Glomerular visceral epithelial cell (primary cell): Measurements from ENCODE around the gene RAB18.
"Not testable (repeated sequence)": the region's sequence is repeated elsewhere in the genome, so short reads cannot be mapped to it uniquely, and the experiment has no call there.

Experiments used
- DNase-seq: peaks from one replicate; pipeline ENCODE4 v3.0.0-alpha.2; 2016; ENCODE audit errors: extremely low spot score

The RAB18 gene

DNA sequence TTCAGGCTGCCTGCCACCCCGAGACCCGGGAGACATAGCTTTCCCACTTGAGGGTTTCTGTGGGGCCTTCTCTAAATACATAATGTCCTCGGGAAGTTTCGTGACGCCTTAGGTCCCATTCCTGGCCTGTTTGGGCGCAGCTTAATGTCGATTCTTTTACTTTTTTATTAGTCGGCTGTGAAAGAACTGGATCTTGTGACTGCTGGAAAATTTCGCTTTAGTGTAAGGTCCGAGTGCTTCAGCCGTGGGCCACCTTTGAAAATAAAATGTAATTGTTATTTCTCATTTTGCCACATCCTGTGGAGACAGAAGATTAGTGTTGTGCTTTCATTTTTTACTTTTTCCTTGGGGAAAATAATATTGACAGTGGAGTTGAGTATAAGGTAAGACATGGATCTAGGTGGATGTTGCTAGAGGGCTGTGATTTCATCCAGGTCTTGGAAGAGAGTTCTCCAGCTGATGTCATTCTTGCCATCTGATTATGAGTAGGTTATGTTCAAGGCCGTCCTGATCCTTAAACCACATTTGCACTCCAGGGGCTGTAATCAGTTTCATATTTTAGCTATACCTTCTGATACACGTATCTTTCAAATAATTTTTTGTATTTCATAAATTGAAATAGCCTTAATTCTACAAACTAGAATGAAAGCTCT is 830 bp downstream of the RAB18 start:
- DNase-seq, result peak; percentile 34

DNA sequence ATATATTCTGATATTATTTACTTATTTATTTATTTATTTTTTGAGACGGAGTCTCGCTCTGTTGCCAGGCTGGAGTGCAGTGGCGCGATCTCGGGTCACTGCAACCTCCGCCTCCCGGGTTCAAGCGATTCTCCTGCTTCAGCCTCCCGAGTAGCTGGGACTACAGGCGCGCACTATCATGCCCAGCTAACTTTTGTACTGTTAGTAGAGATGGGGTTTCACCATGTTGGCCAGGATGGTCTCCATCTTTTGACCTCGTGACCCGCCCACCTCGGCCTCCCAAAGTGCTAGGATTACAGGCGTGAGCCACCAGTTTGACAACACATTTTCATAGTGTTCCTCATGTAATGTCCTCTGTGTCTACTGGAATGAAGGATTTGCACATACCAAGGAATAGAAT is 1.4 kb downstream of the RAB18 start:
- DNase-seq, result not testable (repeated sequence)

DNA sequence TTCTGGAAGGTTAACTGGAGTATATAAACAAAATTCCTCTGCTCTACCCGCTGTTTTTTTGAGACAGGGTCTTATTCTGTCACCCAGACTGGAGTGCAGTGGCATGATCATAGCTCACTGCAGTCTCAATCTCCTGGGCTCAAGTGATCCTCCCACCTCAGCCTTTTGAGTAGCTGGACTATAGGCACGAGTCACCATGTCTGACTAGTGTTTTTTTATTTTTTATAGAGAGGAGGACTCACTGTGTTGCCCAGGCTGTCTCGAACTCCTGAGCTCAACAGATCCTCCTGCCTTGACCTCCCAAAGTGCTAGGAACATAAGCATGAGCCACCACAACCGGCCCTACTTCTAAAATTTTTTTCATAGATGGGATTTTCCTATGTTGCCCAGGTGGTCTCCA is 2.2 kb downstream of the RAB18 start:
- no peak for DNase-seq

DNA sequence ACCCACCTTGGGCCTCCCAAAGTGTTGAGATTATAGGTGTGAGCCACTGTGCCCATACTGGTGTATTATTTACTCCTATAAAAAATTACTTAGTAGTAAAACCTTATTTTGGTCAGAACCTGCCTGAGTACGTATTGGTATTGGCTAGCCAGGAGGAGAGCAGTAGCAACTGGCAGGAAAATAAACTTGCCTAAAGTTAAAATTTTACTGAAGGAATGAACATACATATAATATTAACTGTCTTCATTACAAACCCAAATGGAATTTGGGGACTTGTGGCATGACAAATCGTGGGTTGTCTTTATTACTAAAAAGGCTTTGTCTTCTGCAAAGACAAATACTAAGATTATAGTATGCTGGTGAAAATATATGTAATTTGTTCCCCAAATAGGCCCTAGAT is 8.4 kb downstream of the RAB18 start:
- DNase-seq, result peak; percentile 43

DNA sequence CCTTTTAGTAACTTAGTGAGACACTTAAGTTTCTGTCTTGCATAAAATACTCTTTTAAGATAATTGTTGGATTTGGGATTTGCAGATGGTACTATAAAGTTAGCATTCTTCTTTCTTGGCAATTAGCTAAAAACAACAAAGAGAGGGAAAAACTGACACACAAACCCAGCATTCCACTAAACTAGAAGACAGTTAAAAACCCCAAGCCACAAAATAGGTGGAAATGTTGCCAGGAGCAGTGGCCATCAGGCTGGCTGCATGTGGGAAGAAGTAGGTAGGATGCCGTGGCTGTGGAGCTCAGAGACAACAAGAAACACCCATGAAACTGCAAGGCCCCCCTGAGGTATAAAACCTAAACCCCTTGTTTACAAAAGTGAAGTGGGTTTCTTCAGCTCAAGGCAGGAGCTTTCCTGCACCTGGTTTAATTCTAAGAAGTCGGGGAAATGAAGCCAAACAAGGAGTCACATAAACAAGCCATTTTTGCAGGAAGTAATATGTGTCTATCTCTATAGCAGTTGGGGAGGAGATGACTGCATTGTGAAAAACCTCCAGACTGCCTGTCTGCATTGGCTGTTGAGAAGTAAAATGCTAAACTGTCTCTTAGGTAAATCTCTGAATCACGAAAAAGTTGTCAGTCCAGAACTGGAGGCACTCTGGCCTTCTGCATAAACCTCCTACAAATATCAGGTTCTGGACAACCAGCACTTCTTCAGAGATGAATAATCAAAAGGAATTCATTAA is 9.5 kb downstream of the RAB18 start:
- peak; percentile 67 for DNase-seq

DNA sequence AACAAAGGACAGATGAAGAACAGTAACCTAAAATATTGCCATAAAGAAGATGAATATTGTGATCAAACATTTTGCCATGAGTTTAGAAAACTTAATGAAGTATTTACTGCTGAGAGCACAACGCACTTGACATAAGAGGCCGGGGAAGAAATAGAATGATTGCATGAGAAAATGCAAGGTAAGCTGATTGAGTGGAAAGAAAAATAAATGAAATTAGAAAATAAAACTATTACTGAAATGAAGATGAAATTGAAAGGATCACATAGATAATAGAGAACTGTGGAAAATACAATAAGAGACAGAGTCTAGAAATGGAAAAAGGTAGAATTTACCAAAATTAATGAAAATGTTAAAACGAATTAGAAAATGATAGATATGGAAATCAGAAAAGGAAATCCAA is 10.1 kb downstream of the RAB18 start:
- no peak for DNase-seq

DNA sequence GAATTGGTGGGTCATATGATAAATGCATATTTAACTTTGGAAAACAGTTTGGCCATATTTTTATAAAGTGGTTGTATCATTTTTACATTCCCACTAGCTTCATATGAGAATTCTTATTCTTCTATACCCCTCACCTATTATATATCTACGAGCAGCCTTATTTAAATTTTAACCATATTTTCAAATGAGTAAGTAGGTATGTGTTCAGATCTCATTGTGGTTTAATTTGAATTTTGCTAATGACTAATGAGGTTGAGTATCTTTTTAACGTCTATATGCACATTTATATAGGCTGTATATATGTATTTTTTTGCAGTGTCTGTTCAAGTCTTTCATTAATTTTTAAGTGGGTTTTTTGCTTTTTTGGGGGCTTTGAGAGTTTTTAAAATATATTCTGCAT is 14.2 kb downstream of the RAB18 start:
- no peak for DNase-seq

DNA sequence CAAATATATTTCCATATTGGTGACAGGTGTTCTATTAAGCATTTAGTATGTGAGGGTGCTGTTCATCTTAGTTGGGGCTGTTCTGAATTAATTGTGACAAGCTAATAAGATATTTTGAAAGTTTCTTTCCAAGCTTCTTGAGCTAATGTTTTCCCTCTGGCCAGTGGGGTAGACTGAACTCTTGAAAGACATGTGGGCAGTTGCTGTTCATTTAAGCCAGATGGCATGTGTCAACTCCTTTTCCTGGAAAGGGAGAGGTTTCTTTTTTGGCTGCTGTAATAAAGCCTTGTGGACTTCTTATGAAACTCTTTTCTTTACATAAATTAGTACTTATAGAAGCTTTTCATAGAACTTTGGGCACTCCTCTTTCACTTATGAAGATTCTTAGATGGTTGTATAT is 21.7 kb downstream of the RAB18 start:
- peak; percentile 11 for DNase-seq

DNA sequence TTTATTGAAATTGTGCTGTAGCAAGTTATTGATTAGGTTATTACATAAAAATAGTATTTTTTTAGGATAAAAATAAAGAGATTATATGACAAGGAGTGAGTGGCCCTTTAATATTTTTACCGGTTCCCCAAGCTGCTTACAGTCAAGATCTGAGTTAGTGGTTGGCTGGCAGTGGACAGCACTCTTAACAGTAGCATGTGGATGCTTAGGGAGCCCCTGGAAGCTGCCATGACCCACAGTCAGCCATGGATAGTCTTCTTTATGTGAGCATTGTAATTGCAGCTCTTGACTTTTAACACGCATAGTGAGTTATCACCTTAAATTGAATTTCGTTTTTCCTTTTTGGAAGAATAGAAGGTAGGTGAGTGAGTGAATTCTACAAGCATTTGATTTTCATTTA is 22.1 kb downstream of the RAB18 start:
- DNase-seq, result no peak

DNA sequence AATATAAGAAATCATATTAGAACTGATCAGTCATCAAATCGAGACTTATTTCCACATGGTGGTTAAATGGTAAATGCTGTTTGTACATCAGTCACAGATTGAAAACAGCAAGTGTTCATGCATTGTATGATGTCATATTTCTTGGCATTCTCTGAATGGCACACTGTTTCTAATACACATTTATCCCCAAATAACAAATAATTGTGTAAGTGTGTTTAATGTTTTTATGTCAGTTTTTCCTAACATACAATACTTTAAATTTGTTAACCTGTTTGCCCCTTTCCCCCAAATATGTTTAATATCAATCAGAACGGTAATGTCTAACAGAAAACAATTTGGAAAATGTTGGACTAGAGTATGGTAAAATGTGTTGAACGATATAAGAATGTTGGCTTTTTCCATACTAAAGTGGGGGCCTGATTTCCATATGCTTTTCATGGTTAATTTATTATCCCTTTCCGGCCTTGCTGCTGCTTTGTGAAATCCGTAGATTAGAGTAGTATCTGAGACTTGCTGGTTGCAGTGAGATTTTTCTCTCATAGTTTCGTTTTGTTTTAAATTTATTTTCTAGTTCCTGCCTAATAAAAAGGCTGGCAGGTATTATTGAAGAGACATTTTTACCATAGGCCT is 23.7 kb downstream of the RAB18 start:
- DNase-seq, result no peak

DNA sequence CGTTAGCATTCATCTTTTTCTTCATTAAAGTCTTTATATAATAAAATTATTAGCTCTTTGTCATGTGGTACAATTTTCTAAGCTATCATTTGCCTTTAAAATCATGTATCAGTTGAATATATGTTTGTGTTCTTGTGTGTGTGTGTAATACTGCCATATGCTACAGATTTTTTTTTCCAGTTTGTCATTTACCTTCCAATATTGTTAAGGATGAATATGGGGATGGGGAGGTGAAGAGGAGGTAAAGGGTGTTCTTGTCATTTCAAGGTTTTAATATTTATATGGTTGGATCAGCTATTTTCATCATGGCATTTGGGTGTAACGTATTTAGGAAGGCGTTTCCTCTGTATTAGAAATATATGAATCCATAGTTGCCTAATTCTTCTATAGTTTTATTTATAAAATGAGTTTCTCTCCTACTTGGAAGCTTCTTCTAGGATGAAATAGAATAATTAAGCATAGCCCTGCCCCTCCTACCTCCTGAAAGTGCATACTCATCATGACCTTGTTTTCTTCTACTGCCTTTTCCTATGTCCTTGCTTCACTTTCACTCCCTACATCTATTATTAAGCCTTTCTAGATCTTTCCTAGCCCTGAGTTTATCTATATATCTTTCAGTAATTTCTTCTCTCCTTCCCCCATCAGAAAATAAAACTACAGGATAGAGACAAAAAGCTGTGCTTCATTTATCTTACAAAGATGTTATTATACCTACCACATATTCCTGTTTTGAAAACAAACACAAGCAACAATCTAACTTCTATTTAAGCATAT is 25.1 kb downstream of the RAB18 start:
- DNase-seq, result no peak

DNA sequence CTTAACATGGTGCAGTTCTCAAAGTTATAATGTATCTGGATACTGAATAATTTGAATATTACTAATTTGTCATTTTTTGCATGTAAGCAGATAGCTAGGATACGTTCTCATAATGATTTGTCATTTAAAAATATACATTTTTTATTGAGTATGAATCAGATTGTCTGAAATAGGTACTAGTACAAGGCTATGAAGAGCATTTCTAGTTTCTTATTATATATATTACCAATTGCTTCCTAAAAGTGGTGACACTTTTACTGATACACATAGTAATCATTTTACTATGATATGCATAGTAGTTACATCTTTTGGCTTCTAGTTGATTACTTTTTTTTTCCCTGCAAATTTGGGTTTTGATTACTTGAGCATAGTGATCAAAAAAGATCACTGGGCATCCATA is 26.4 kb downstream of the RAB18 start:
- no peak for DNase-seq

DNA sequence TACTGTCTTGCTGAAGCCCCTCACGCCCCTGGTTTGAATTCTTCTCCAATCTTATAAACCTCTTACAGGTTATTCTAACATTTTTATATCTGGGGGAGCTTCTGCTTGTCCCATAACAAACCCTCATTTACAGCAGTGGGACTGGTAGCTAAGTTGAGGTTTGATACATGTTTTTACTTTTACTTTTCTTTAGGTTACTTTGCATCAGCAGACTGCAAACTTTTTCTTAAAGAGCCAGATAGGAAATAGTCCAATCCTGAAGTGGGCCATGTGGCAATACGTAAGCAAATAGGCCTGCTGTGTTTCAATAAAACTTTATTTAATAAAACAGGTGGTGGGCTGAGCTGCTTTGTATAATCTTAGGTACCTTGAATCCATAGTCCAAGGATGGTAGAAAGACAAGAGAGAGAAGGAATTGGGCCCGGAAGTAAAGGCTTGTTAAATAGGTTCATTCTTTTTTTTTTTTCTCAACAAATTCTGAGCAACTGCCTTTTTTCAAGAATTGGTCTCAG is 27.3 kb downstream of the RAB18 start:
- no peak for DNase-seq

DNA sequence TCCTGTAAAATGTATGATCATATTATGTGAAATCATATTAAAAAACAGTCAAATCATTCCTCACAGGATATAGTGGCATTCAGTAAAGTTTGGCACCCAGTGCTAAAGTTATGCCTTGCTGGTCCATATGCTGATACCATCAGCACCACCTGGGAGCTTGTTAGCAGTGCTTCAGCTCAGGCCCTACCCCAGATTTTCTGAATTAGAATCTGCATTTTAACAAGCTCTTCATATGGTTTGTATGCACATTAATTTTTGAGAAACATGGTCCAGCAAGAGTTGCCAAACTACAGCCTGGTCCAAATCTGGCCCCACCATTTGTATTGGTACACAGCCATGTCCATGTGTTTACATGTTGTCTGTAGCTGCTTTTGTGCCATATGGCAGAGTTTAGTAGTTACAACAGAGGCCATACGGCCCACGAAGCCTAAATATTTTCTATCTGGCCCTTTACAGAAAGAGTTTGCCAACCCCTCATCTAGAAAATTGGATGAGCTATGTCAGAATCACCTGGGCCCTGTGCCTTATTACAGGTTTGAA is 30.1 kb downstream of the RAB18 start:
- no peak for DNase-seq

DNA sequence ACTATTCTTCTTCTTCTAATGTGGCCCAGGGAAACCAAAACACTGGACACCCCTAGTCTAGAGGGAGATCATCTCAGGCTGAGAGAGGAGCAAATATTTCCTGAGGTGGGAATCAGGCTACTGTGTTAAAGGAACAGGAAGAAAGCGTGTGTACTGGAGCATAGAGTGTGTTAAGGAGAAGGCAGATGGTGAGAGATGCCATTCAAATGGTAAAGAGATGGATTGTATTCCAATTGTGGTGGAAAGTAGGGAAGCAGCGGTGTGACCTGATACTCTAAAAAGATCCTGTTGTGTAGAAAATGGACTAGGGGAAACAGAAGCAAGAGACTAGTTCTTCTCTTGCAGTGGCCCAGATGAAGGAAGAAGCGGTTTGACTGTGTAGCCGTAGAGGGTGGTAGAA is 31.2 kb downstream of the RAB18 start:
- no peak for DNase-seq

DNA sequence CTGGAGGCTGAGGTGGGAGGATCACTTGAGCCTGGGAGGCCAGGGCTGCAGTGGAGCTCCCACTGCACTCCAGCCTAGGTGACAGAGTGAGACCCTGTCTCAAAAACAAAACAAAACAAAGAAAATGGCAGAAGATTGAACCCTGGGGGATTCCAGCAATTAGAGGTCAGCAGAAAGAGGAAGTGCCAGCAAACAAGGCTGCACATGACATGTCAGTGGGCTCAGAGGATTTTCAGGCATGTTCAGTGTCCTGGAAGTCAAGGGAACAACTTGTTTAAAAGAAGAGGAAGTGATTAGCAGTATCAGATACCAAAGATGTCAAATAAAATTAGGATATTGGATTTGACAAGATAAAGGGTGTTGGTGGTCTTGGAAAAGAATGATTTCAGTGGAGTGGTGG is 32.3 kb downstream of the RAB18 start:
- DNase-seq, result no peak

DNA sequence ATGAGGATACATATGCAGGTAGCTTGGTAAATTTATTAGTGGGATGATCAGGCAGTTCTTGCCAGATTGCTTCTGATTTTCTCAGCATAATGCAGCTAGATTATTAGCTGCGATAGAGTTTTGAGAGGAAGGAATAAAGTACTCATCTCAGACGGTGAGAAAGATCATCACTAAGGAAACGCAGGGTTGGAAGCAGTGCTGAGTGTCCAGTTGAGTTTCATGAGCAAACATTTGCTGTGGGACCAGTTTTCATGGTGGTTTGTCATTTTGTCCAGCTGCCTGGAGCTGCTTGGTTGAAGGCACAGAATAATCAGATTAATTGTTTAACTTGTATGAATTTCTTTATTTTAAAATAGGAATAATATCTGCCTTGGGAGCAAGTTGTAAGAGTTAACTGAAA is 33.1 kb downstream of the RAB18 start:
- no peak for DNase-seq

DNA sequence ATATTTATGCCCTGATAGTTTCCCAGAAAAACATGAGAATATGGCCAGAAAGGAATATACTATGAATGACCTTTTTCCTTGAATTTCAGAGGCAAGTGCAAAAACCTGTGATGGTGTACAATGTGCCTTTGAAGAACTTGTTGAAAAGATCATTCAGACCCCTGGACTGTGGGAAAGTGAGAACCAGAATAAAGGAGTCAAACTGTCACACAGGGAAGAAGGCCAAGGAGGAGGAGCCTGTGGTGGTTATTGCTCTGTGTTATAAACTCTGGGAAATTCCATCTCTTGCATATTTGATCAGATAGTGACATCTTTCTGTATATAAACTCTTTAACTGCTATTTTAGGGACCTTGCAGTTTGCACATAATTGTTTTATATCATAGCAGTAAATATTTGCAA is 33.7 kb downstream of the RAB18 start:
- no peak for DNase-seq

DNA sequence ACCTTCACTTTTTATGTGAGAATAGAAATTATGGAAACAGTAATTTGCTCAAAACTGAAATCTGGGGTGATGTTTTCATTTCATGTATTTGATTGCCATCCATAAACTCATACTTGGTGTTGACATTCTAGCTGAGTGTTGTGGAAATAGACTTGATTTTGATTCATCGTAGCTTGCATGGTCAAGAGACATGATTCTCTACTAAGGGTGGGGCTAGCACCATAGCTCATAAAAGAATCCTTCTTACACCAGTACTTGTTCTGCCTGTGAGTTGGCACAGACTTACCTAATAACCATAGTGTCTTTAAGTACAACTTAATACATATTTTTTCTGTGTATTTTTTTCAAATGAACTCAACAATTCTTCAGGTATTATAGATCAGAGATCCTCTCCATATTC is 36.6 kb downstream of the RAB18 start:
- no peak for DNase-seq

DNA sequence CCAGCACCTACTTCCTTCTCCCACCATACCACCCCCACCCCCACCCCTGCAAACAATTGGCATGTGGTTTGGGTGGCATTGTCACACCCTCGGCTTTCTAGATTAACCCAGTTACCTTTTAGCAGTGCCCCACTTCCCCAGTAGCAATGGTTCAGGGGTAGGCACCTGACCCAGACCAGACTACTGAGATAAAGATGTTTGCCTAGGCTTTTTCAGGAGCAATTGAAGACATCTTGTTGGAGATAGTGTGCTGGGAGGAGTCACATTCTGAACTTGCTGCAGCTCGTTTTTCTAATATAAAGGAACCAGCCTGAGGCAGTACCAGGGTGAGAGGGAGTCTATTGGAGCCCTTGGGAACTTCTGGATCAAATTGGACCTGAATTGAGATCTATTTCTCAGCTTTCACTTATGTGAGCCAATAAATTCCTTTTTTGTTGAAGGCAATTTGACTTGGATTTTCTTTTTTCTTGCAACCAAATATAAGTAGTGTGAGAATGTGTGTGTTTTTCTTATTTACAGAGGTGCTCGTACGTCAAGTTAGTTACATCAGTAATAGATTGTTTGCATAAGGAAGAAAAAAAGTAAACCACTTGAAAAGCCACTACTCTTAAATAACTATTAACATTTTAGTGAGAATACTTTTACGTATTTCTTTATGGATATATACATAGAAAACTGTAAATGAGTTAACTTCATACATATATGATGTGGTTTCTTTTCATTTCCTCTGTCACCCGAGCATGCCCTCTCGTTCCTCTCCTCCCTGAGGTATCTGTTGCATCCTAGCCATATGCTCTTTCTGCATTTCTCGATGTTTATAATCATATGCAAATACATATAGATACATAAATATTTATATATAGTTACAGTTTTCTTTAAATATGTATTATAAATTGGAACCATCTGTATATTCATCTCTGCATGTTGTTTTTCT is 38.0 kb downstream of the RAB18 start:
- no peak for DNase-seq

DNA sequence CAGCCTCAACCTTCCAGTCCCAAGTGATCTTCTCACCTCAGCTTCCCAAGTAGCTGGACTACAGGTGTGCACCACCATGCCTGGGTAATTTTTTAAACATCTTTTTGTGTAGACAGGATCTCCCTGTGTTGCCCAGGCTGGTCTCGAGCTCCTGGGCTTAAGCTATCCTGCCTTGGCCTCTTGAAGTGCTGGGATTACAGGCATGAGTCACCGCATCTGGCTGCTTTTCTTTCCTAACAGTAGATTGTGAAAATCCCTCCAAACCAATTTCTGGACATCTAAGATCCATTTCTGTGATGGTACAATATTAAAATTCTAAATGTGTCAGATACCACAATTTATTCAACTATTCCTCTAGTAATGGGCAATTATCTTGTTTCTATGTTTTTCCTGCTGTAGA is 38.7 kb downstream of the RAB18 start:
- no peak for DNase-seq
